Endothelial cell (in vitro differentiated cells): Measurements from ENCODE around the gene RPS17. TPM values are rescaled to one million over a fixed set of nuclear protein-coding genes. Genes with fewer than 3 reads are reported as not detected.

Experiments
- DNase-seq: peaks from one replicate; pipeline ENCODE4 v3.0.0; 2021; ENCODE audit warnings: low spot score
- H3K27ac Mint-ChIP-seq: one replicate; pipeline ENCODE4 v1.8.0; 2021; ENCODE audit warnings: mixed read lengths, inconsistent platforms; ENCODE audit not compliant: unreplicated experiment
- H3K27me3 Mint-ChIP-seq: one replicate; pipeline ENCODE4 v1.8.0; 2021; ENCODE audit warnings: mild to moderate bottlenecking, moderate library complexity, mixed read lengths, inconsistent platforms; ENCODE audit not compliant: unreplicated experiment
- H3K36me3 Mint-ChIP-seq: one replicate; pipeline ENCODE4 v1.8.0; 2021; ENCODE audit warnings: mild to moderate bottlenecking, low read depth, mixed read lengths, inconsistent platforms; ENCODE audit not compliant: unreplicated experiment
- H3K4me1 Mint-ChIP-seq: one replicate; pipeline ENCODE4 v1.8.0; 2021; ENCODE audit warnings: mild to moderate bottlenecking, mixed read lengths, inconsistent platforms; ENCODE audit not compliant: unreplicated experiment
- H3K4me3 Mint-ChIP-seq: one replicate; pipeline ENCODE4 v1.8.0; 2021; ENCODE audit warnings: mild to moderate bottlenecking, mixed read lengths, inconsistent platforms; ENCODE audit not compliant: unreplicated experiment
- H3K9me3 Mint-ChIP-seq: one replicate; pipeline ENCODE4 v1.8.0; 2021; ENCODE audit warnings: mixed read lengths, inconsistent platforms; ENCODE audit not compliant: unreplicated experiment
- CTCF ChIP-seq: fragments of 200-600 bp; sonication (generic); IDR thresholded peaks from one replicate; pipeline ENCODE4 v1.5.0; 2021; ENCODE audit warnings: antibody characterized with exemption; ENCODE audit not compliant: unreplicated experiment
- total RNA-seq: library from RNA; stranded (reverse); fragmentation: NEBNext Ultra II Directional; extraction: Animal tissue kit (Norgen Biotek cat#: 25700); gene quantifications from one replicate; pipeline ENCODE4 v1.2.1, GENCODE V29; 2021; ENCODE audit not compliant: unreplicated experiment

RPS17 gene
- total RNA-seq, 1 donor from 2014 or later: 1,823 TPM

GRCh38 chr15:82549199-82549665, 9.0 kb upstream of the RPS17 start:
- H3K4me1 Mint-ChIP-seq: no peaks in the 10 kb centered on the region
- H3K27me3 Mint-ChIP-seq: peaks cover 2% of the 10 kb centered on the region
- H3K36me3 Mint-ChIP-seq: no peaks in the 10 kb centered on the region
- no peak for TF ChIP-seq CTCF
- H3K9me3 Mint-ChIP-seq: no peaks in the 10 kb centered on the region
- H3K27ac Mint-ChIP-seq: no peak overlapping the region
- no peak overlapping the region for H3K4me3 Mint-ChIP-seq
- no peak for DNase-seq

- Mint-ChIP-seq H3K9me3 (no peaks in the 10 kb centered on the region), H3K27ac (no peak overlapping the region), H3K27me3 (peaks cover 2% of the 10 kb centered on the region), H3K4me3 (no peak overlapping the region), H3K36me3 (no peaks in the 10 kb centered on the region), H3K4me1 (no peaks in the 10 kb centered on the region)
- no peak for TF ChIP-seq CTCF
- no peak for DNase-seq
These were observed 8.4 kb upstream of the RPS17 start for GRCh38 chr15:82548700-82549099.

- no peak overlapping the region for H3K4me3 Mint-ChIP-seq
- no peak overlapping the region for H3K27ac Mint-ChIP-seq
- no peaks in the 10 kb centered on the region for H3K36me3 Mint-ChIP-seq
- peaks cover 2% of the 10 kb centered on the region for H3K4me1 Mint-ChIP-seq
- no peak for DNase-seq
- H3K27me3 Mint-ChIP-seq: peaks cover 3% of the 10 kb centered on the region
- no peak for TF ChIP-seq CTCF
- no peaks in the 10 kb centered on the region for H3K9me3 Mint-ChIP-seq
These were observed 5.2 kb upstream of the RPS17 start for GRCh38 chr15:82545478-82545877.

GRCh38 chr15:82545002-82545401, 4.7 kb upstream of the RPS17 start:
- no peak for DNase-seq
- Mint-ChIP-seq H3K27ac (no peak overlapping the region), H3K27me3 (peaks cover 3% of the 10 kb centered on the region), H3K9me3 (no peaks in the 10 kb centered on the region), H3K36me3 (no peaks in the 10 kb centered on the region), H3K4me1 (peaks cover 2% of the 10 kb centered on the region), H3K4me3 (no peak overlapping the region)
- no peak for TF ChIP-seq CTCF

GRCh38 chr15:82544431-82544830, 4.2 kb upstream of the RPS17 start:
- Mint-ChIP-seq H3K27ac (no peak overlapping the region), H3K36me3 (no peaks in the 10 kb centered on the region), H3K27me3 (peaks cover 4% of the 10 kb centered on the region), H3K4me3 (no peak overlapping the region), H3K9me3 (no peaks in the 10 kb centered on the region), H3K4me1 (peaks cover 3% of the 10 kb centered on the region)
- no peak for DNase-seq
- TF ChIP-seq CTCF: no peak
